IMR-90 (cell line): ENCODE results near the gene ABCA3. TPM values are rescaled to one million over a fixed set of nuclear protein-coding genes. Genes with fewer than 3 reads are reported as not detected.

Experiments used
- ATAC-seq: fragments of 200-7000 bp; cut with Tn5 transposase; 2 replicates; pipeline ENCODE4 v1.9.1; 2020; ENCODE audit warnings: low read depth, mild to moderate bottlenecking, moderate library complexity
- BruUV-seq: library from RNA; stranded (reverse); fragments of 400-500 nt; replicated peaks from 2 replicates; lab custom pipeline; 2021; lab: Mats Ljungman, UMichigan
- CTCF ChIA-PET: fragments of 300-600 bp; formaldehyde crosslinking; extraction: SDS; loops from one replicate; lab custom pipeline; 2021; ENCODE audit warnings: antibody characterized with exemption; lab: Yijun Ruan, JAX
- POLR2A ChIA-PET: fragments of 300-600 bp; sonication (Branson Sonifier 250); formaldehyde crosslinking; loops from one replicate; lab custom pipeline; 2022; ENCODE audit warnings: antibody characterized with exemption; ENCODE audit not compliant: unreplicated experiment; lab: Charles Lee
- DNase-seq: peaks from one replicate; pipeline ENCODE4 v3.0.0; 2013
- H2AFZ ChIP-seq: replicated peaks from 2 replicates; pipeline ENCODE3; 2013; ENCODE audit warnings: low read length, mild to moderate bottlenecking; ENCODE audit not compliant: poor library complexity
- H2AK5ac ChIP-seq: 2 replicates; pipeline ENCODE4 v1.6.1; 2013; ENCODE audit warnings: low read depth, low read length, inconsistent platforms
- H2AK9ac ChIP-seq: replicated peaks from 2 replicates; pipeline ENCODE3; 2013; ENCODE audit warnings: mild to moderate bottlenecking, low read depth, low read length, moderate library complexity; ENCODE audit not compliant: poor library complexity
- H2BK120ac ChIP-seq: 2 replicates; pipeline ENCODE4 v1.6.1; 2013; ENCODE audit warnings: low read depth, low read length, inconsistent platforms
- H2BK15ac ChIP-seq: 3 replicates; pipeline ENCODE4 v1.6.1; 2013; ENCODE audit warnings: low read depth, low read length, inconsistent platforms
- H2BK20ac ChIP-seq: 2 replicates; pipeline ENCODE4 v1.6.1; 2013; ENCODE audit warnings: low read depth, mild to moderate bottlenecking, inconsistent platforms, low read length, moderate library complexity
- H2BK5ac ChIP-seq: 2 replicates; pipeline ENCODE4 v1.6.1; 2013; ENCODE audit warnings: mild to moderate bottlenecking, low read depth, low read length, inconsistent platforms; ENCODE audit not compliant: poor library complexity, severe bottlenecking
- H3K14ac ChIP-seq: replicated peaks from 2 replicates; pipeline ENCODE4 v1.6.1; 2013; ENCODE audit warnings: low read depth, low read length, inconsistent platforms
- H3K18ac ChIP-seq: 2 replicates; pipeline ENCODE4 v1.6.1; 2013; ENCODE audit warnings: low read depth, low read length, control low read depth
- H3K23ac ChIP-seq: 2 replicates; pipeline ENCODE4 v1.6.1; 2013; ENCODE audit warnings: low read depth, low read length, inconsistent platforms
- H3K27ac ChIP-seq: 2 replicates; pipeline ENCODE4 v1.5.1; 2013; ENCODE audit warnings: mild to moderate bottlenecking, control low read depth, low read length; ENCODE audit not compliant: insufficient read depth
- H3K27me3 ChIP-seq: 2 replicates; pipeline ENCODE4 v1.6.1; 2013; ENCODE audit warnings: low read length; ENCODE audit not compliant: control insufficient read depth, insufficient read depth
- H3K36me3 ChIP-seq: 2 replicates; pipeline ENCODE4 v1.6.1; 2013; ENCODE audit warnings: low read length, mixed read lengths; ENCODE audit not compliant: control insufficient read depth, insufficient read depth
- H3K4ac ChIP-seq: 2 replicates; pipeline ENCODE4 v1.6.1; 2013; ENCODE audit warnings: low read depth, low read length, inconsistent platforms
- H3K4me1 ChIP-seq: 2 replicates; pipeline ENCODE4 v1.6.1; 2013; ENCODE audit warnings: low read length, mixed read lengths; ENCODE audit not compliant: control insufficient read depth, insufficient read depth
- H3K4me2 ChIP-seq: 2 replicates; pipeline ENCODE4 v1.6.1; 2013; ENCODE audit warnings: low read depth, mild to moderate bottlenecking, control low read depth, low read length, moderate library complexity
- H3K4me3 ChIP-seq: 2 replicates; pipeline ENCODE4 v1.5.1; 2013; ENCODE audit warnings: low read depth, mild to moderate bottlenecking, control low read depth, low read length, moderate library complexity; ENCODE audit not compliant: insufficient read depth
- H3K56ac ChIP-seq: 2 replicates; pipeline ENCODE4 v1.6.1; 2013; ENCODE audit warnings: low read length, inconsistent platforms; ENCODE audit not compliant: insufficient read depth; ENCODE audit errors: extremely low read depth
- H3K79me1 ChIP-seq, 2 experiments: 2 replicates each; pipeline ENCODE4 v1.6.1; 2013; ENCODE audit warnings: low read length in 2 of 2, inconsistent platforms in 1 of 2, low read depth in 1 of 2
- H3K9ac ChIP-seq: 2 replicates; pipeline ENCODE4 v1.6.1; 2013; ENCODE audit warnings: low read depth, low read length, control low read depth
- H3K9me1 ChIP-seq: 2 replicates; pipeline ENCODE4 v1.6.1; 2013; ENCODE audit warnings: low read length, inconsistent platforms; ENCODE audit not compliant: insufficient read depth
- H3K9me3 ChIP-seq: 2 replicates; pipeline ENCODE4 v1.6.1; 2013; ENCODE audit warnings: low read length; ENCODE audit not compliant: control insufficient read depth, insufficient read depth
- H4K20me1 ChIP-seq: 2 replicates; pipeline ENCODE4 v1.6.1; 2013; ENCODE audit warnings: low read length, inconsistent platforms; ENCODE audit not compliant: insufficient read depth
- H4K5ac ChIP-seq: 2 replicates; pipeline ENCODE4 v1.6.1; 2013; ENCODE audit warnings: mild to moderate bottlenecking, low read depth, low read length, control low read depth
- H4K8ac ChIP-seq, 2 experiments: 2 replicates each; pipeline ENCODE4 v1.6.1; 2013; ENCODE audit warnings: low read depth in 2 of 2, low read length in 2 of 2, control low read depth in 1 of 2, inconsistent platforms in 1 of 2
- H4K91ac ChIP-seq: 2 replicates; pipeline ENCODE4 v1.6.1; 2013; ENCODE audit warnings: low read depth, low read length, inconsistent platforms; ENCODE audit not compliant: insufficient read depth
- MAFK ChIP-seq: IDR thresholded peaks from 2 replicates; pipeline ENCODE4 v1.6.1; 2012; ENCODE audit warnings: low read depth, low read length, improper control_type of control experiment
- MAZ ChIP-seq: IDR thresholded peaks from 2 replicates; pipeline ENCODE4 v1.6.1; 2012; ENCODE audit warnings: low read depth, mild to moderate bottlenecking, low read length, improper control_type of control experiment, moderate library complexity, borderline replicate concordance
- MXI1 ChIP-seq: IDR thresholded peaks from 2 replicates; pipeline ENCODE4 v1.6.1; 2012; ENCODE audit warnings: low read depth, mild to moderate bottlenecking, low read length, moderate library complexity, borderline replicate concordance
- RCOR1 ChIP-seq: IDR thresholded peaks from 2 replicates; pipeline ENCODE4 v1.6.1; 2012; ENCODE audit warnings: mild to moderate bottlenecking, low read length, improper control_type of control experiment; ENCODE audit not compliant: insufficient replicate concordance
- WGBS, 2 experiments: methylation state at CpG; one replicate each; pipeline versions ENCODE4 v1.1.5 to v1.1.7; 2013; ENCODE audit warnings: missing lambda C conversion rate in 2 of 2; ENCODE audit not compliant: insufficient read length in 1 of 2; ENCODE audit errors: extremely low coverage in 2 of 2; 5-methylcytosine and 5-hydroxymethylcytosine counted together
- dilution Hi-C: fragments of 300-500 bp; cut with HindIII; formaldehyde crosslinking; loops from one replicate; pipeline ENCODE4 v1.14.3; 2018; ENCODE audit warnings: low sequenced_read_pairs; ENCODE audit not compliant: unreplicated experiment
- in situ Hi-C: fragments of 300-500 bp; cut with MboI; formaldehyde crosslinking; loops from 3 replicates; pipeline ENCODE4 v1.14.3; 2019; ENCODE audit warnings: low sequenced_read_pairs, inconsistent platforms, mixed read lengths
- intact Hi-C: fragments of 100-400 bp; cut with micrococcal nuclease; formaldehyde crosslinking; loops from 2 replicates; pipeline ENCODE4 v1.10.0; 2022
- polyA plus RNA-seq, 3 experiments: library from polyadenylated mRNA; depleted of rRNA; stranded (reverse); fragments of >200 nt; gene quantifications; 2 replicates each; pipeline ENCODE4 v1.2.3, GENCODE V29; 2012; ENCODE audit warnings: low replicate concordance in 1 of 3
- total RNA-seq: library from RNA; depleted of rRNA; stranded (reverse); fragments of >200 nt; gene quantifications from 2 replicates; pipeline ENCODE4 v1.2.3, GENCODE V29; 2012
- TF ChIP-seq, protein P1 (sequence below): fragments of 150-350 bp; IDR thresholded peaks from 2 replicates; pipeline ENCODE4 v1.6.1; 2016; ENCODE audit warnings: low read depth, mild to moderate bottlenecking, low read length, moderate library complexity, borderline replicate concordance
- TF ChIP-seq, protein P2 (sequence below): conservative IDR thresholded peaks from 2 replicates; pipeline ENCODE4 v1.5.1; 2012; ENCODE audit warnings: mild to moderate bottlenecking, low read depth, low read length, improper control_type of control experiment
- TF ChIP-seq, protein P3 (sequence below): fragments of 150-350 bp; IDR thresholded peaks from 2 replicates; pipeline ENCODE4 v1.6.1; 2017; ENCODE audit warnings: mild to moderate bottlenecking, antibody characterized with exemption, low read length, low read depth

ABCA3 gene
- total and polyA plus RNA-seq, 2 of the 4 experiments (the other 2 are of a cell fraction) = 0.18 to 0.22 TPM

DNA sequence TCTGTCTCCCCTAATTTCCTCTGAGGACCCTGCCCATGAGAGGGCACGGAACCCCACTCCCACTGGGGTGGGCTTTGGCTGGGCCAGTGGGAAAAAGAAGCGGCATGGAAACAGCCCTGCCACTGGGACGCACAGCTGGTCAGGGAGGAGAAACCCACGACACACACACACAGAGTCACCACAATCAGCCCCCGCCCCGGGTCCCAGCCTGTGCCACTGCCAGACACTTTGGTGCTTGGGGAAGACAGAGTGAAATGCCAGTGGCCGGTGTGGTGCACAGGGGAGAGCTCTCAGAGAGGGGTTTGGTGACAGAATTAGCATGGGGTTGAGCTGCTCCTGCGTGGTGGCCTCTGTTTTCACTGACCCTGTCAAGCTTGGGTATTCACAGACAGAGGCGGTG, 41.9 kb downstream of the ABCA3 start:
- DNase-seq (no peak), ATAC-seq (no peak)
- no peaks in the 10 kb centered on the region for H3K4me1 ChIP-seq
- no CpG with 5 or more reads among the region's 9 CpGs for WGBS, 2 experiments
- no peak overlapping the region for H3K27ac ChIP-seq
- TF ChIP-seq, protein P1, sequence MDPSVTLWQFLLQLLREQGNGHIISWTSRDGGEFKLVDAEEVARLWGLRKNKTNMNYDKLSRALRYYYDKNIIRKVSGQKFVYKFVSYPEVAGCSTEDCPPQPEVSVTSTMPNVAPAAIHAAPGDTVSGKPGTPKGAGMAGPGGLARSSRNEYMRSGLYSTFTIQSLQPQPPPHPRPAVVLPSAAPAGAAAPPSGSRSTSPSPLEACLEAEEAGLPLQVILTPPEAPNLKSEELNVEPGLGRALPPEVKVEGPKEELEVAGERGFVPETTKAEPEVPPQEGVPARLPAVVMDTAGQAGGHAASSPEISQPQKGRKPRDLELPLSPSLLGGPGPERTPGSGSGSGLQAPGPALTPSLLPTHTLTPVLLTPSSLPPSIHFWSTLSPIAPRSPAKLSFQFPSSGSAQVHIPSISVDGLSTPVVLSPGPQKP = no peak
- TF ChIP-seq MAZ (no peak), RCOR1 (no peak), MAFK (no peak), MXI1 (no peak)
- TF ChIP-seq, protein P2, sequence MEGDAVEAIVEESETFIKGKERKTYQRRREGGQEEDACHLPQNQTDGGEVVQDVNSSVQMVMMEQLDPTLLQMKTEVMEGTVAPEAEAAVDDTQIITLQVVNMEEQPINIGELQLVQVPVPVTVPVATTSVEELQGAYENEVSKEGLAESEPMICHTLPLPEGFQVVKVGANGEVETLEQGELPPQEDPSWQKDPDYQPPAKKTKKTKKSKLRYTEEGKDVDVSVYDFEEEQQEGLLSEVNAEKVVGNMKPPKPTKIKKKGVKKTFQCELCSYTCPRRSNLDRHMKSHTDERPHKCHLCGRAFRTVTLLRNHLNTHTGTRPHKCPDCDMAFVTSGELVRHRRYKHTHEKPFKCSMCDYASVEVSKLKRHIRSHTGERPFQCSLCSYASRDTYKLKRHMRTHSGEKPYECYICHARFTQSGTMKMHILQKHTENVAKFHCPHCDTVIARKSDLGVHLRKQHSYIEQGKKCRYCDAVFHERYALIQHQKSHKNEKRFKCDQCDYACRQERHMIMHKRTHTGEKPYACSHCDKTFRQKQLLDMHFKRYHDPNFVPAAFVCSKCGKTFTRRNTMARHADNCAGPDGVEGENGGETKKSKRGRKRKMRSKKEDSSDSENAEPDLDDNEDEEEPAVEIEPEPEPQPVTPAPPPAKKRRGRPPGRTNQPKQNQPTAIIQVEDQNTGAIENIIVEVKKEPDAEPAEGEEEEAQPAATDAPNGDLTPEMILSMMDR = no peak
- TF ChIP-seq, protein P3, sequence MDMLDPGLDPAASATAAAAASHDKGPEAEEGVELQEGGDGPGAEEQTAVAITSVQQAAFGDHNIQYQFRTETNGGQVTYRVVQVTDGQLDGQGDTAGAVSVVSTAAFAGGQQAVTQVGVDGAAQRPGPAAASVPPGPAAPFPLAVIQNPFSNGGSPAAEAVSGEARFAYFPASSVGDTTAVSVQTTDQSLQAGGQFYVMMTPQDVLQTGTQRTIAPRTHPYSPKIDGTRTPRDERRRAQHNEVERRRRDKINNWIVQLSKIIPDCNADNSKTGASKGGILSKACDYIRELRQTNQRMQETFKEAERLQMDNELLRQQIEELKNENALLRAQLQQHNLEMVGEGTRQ = no peak
- BruUV-seq = no TSS peak
- H4K5ac ChIP-seq = no peak overlapping the region
- H3K9ac ChIP-seq = no peak overlapping the region
- no peak overlapping the region for H2BK120ac ChIP-seq
- H2AK9ac ChIP-seq = no peak overlapping the region
- dilution Hi-C loops = no loop called here
- H2AFZ ChIP-seq = no peak overlapping the region
- H4K20me1 ChIP-seq = no peaks in the 10 kb centered on the region
- POLR2A ChIA-PET = no interaction called here
- H3K56ac ChIP-seq = no peak overlapping the region
- H3K9me3 ChIP-seq = no peaks in the 10 kb centered on the region
- H4K91ac ChIP-seq = no peak overlapping the region
- H3K14ac ChIP-seq = no peak overlapping the region
- H3K18ac ChIP-seq = no peak overlapping the region
- no peak overlapping the region for H3K4me2 ChIP-seq
- intact Hi-C loops = no loop called here
- H3K27me3 ChIP-seq = peaks cover 16% of the 10 kb centered on the region
- in situ Hi-C loops = no loop called here
- H2BK5ac ChIP-seq = no peak overlapping the region
- no peaks in the 10 kb centered on the region for H3K79me1 ChIP-seq
- no peak overlapping the region for H4K8ac ChIP-seq
- no peak overlapping the region for H3K4me3 ChIP-seq
- H2AK5ac ChIP-seq = no peak overlapping the region
- no peak overlapping the region for H3K23ac ChIP-seq
- no peaks in the 10 kb centered on the region for H3K36me3 ChIP-seq
- H2BK15ac ChIP-seq = no peak overlapping the region
- no peaks in the 10 kb centered on the region for H3K9me1 ChIP-seq
- no peak overlapping the region for H2BK20ac ChIP-seq
- CTCF ChIA-PET = no interaction called here
- no peak overlapping the region for H3K4ac ChIP-seq
